Mammary epithelial cell (primary cell): Measurements from ENCODE around the gene BCKDHA.

Experiments used
- CTCF ChIP-seq, 2 donors: IDR thresholded peaks in 1 of 2; conservative IDR thresholded peaks in 1 of 2; 2 replicates each; pipeline ENCODE4 v1.5.1; 2011 to 2012; ENCODE audit warnings: inconsistent platforms in 2 of 2, low read length in 2 of 2, mild to moderate bottlenecking in 2 of 2, control low read depth in 1 of 2, low read depth in 1 of 2; ENCODE audit not compliant: insufficient read depth in 1 of 2; ENCODE audit errors: extremely low read depth in 1 of 2
- EZH2 ChIP-seq: IDR thresholded peaks from 2 replicates; pipeline ENCODE4 v1.6.1; 2012; ENCODE audit warnings: low read length, inconsistent platforms, borderline replicate concordance

DNA sequence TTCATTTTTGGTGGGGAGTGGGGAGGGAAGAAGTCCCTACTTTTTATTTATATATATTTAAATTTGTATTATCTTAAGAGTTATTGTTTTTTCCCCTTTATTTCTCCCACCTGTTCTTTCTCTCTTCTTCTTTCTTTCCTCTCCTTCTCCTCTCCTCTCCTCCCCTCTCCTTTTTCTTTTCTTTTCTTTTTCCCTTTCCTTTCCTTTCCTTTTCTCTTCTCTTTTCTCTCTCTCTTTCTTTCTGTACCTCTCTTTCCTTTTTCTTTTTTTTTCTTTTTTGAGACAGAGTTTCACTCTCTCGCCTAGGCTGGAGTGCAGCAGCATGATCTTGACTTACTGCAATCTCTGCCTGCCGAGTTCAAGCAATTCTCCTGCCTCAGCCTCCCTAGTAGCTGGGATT, 1.9 kb downstream of the BCKDHA start:
- TF ChIP-seq EZH2: no peak
- TF ChIP-seq CTCF (conservative IDR thresholded peaks at IDR 0.05 in 1 of 2, IDR thresholded peaks at IDR 0.05 in 1 of 2; ENCODE audit: extremely low read depth in 1 of 2, insufficient read depth in 1 of 2, low read depth in 1 of 2, low read length in 2 of 2): no peak
